Measurements from ENCODE around the gene FBRSL1. TPM values are rescaled to one million over a fixed set of nuclear protein-coding genes. Genes with fewer than 3 reads are reported as not detected.

FBRSL1 gene
- total and polyA plus RNA-seq, 2 of the 8 experiments (the other 6 are each of a cell fraction or from before 2014, with no cell fraction given) = 18.4 to 109 TPM

- TF ChIP-seq JUN (IDR thresholded peaks at IDR 0.05; ENCODE audit: low read depth, low read length) (no peak), ASH2L (IDR thresholded peaks at IDR 0.05; ENCODE audit: low read length) (no peak)
Measured at GRCh38 chr12:132449565-132450417, 40.2 kb upstream of the FBRSL1 start (continued).
